NCI-H187 (cell line): ENCODE measurements around the gene OR10H1.
"Not testable (repeated sequence)": the region's sequence is repeated elsewhere in the genome, so short reads cannot be mapped to it uniquely, and the experiment has no call there.

Experiments used
- DNase-seq, 2 experiments: peaks; one replicate each; lab custom pipeline; 2025; lab: John Stamatoyannopoulos, UW

OR10H1 gene

GRCh38 chr19:15828611-15829305 is 13.3 kb upstream of the OR10H1 start:
- DNase-seq: not testable (repeated sequence)

DNA sequence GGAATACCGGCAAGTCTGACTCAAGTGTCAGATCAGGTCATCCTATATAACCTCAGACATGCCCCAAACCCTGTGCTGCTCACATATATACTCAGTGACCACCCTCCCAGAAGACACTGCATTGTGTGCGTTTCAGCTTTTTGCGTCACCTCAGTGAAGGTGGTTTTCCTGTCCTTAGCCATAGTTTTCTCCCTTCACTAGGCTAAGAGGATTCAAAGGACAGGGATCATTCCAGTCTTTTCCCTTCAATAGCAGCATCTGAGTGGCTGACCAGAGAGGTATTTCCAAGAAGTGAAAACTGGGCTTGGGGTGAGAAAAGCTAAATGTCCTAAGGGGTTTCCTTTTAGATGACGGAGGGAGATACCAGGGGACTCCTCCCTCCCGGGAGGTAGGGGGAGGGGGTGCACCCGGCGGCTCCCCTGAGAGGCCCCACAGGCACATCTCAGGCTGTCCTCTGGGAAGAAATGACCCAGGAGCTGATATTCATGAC is 12.7 kb upstream of the OR10H1 start:
- DNase-seq: no peak

DNA sequence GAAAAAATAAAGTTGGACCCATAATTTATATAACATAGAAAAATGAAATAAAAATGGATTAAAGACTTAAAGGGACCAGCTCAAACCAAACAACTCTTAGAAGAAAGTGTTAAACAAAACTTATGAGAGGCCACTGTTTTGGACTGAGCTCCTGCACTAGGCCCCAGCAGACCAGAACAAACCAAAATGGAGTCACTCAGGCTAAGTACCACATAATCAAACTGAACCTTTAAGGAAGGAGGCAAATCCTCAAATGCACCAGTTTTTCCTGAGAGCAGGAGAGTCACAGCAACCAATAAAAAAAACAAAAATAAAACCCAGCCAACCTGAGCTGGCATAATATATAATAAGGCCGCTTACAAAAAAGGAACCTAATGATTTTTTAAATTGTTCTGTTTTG is 10.3 kb upstream of the OR10H1 start:
- no peak for DNase-seq

- no peak for DNase-seq
Observed at GRCh38 chr19:15820646-15821045, 5.2 kb upstream of the OR10H1 start.

DNA sequence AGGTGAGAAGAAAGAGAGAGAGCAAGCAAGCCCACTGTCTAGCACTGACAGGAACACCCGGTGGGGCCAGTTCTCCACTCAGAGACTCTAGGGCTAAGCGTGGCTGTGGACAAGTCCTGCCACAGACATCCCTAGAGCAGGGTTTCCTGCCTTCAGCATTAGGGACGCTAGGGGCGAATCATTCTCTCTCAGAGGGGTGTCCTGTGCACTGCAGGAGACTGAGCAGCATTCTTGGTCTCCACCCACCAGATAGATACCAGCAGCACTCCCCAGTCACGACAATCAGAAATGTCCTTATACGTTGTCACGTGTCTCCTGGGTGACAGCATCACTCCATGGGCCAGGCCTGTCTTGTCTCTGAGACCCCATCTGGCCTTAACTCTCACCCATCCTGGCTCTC is 1.5 kb downstream of the OR10H1 start:
- no peak for DNase-seq

DNA sequence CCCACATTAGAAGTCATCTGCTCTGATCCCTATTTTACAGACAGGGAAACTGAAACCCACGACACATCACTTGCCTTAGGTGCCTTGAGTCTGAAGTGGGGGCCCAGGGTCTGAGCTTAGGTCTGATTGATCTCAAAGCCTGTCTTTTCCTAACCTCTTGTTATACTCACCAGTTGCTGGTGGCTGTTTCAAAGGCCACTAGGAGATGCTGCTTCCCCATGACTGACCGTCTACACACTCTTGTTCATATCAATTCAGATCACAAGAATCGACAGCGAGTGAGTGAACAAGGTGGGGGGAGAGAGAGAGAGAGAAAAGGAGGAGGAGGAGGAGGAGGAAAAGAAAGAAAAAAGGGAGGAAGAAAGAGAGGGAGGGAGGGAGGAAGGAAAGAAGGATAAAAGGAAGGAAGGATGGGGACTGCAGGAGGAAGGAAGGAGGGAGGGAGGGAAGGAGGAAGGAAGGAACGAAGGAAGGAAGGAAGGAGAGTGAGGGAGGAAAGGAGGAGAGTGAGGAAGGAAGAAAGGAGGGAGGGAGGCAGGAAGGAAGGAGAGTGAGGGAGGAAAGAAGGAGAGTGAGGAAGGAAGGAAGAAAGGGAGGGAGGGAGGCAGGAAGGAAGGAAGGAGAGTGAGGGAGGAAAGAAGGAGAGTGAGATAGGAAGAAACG is 3.3 kb downstream of the OR10H1 start:
- no peak for DNase-seq

GRCh38 chr19:15811476-15811875 is 4.0 kb downstream of the OR10H1 start:
- no peak for DNase-seq

- no peak for DNase-seq
Observed at GRCh38 chr19:15810335-15810734, 5.1 kb downstream of the OR10H1 start.

DNA sequence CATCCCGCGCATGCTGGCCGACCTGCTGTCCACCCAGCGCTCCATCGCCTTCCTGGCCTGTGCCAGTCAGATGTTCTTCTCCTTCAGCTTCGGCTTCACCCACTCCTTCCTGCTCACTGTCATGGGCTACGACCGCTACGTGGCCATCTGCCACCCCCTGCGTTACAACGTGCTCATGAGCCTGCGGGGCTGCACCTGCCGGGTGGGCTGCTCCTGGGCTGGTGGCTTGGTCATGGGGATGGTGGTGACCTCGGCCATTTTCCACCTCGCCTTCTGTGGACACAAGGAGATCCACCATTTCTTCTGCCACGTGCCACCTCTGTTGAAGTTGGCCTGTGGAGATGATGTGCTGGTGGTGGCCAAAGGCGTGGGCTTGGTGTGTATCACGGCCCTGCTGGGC is 21.2 kb downstream of the OR10H1 start:
- not testable (repeated sequence) for DNase-seq

GRCh38 chr19:15790096-15790495 is 25.4 kb downstream of the OR10H1 start:
- no peak for DNase-seq

GRCh38 chr19:15788594-15789270 is 26.7 kb downstream of the OR10H1 start:
- no peak for DNase-seq

GRCh38 chr19:15787611-15788155 is 27.8 kb downstream of the OR10H1 start, which contains the start of gene OR10H5:
Gene OR10H5, plus strand, starts transcription at chr19:15787661. Its CDS starts 6,388 bp downstream, at chr19:15794049.
- DNase-seq: no peak

DNA sequence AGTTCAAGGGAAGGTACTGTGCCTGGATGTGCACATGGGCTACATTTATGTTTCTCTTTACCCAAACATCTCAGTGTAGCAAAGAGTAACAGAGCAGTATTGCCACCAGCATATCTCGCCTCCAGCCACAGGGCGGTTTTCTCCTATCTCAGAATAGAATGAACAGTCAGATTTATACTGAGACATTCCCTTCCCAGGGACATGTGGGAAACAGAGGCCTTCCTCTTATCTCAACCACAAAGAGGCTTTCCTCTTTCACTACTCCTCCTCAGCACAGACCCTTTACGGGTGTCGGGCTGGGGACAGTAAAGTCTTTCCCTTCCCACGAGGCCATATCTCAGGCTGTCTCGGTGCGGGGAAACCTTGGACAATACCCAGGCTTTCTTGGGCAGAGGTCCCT is 32.6 kb downstream of the OR10H1 start:
- not testable (repeated sequence) for DNase-seq

DNA sequence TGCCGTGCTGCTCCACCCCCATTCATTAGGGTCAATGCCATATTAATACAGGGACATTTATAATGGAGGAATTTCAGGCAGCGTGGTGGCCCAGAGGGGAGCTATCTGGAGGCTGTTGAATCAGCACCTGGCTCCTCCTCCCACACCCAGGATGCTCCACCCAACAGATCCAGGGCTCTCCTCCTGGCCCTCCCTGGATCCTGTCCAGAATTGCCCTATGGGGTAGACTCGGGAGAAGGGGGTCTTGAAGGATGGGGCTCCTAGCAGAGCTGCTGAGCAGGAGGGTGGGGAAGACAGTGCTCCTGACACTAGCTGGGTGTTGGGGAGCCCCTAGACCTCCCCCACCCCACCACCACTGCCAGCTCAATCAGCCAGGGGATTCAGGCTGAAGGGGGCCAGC is 33.3 kb downstream of the OR10H1 start:
- no peak for DNase-seq

DNA sequence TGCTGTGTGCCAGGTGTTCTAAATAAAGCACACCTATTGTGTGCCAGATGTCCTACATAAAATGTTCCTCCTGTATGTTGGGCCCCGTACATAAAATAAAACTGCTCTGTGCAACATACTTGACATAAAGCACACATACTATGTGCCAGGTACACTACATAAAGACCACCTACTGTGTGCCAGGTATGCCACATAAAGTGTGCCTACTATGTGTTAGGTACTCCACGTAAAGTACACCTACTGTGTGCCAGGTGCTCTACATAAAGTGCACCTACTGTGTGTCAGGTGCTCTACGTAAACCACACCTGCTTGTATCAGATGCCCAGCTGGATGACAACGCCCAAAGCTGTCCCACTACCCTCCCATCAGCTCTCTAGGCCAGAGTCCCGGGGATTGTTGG is 33.8 kb downstream of the OR10H1 start:
- DNase-seq: no peak

DNA sequence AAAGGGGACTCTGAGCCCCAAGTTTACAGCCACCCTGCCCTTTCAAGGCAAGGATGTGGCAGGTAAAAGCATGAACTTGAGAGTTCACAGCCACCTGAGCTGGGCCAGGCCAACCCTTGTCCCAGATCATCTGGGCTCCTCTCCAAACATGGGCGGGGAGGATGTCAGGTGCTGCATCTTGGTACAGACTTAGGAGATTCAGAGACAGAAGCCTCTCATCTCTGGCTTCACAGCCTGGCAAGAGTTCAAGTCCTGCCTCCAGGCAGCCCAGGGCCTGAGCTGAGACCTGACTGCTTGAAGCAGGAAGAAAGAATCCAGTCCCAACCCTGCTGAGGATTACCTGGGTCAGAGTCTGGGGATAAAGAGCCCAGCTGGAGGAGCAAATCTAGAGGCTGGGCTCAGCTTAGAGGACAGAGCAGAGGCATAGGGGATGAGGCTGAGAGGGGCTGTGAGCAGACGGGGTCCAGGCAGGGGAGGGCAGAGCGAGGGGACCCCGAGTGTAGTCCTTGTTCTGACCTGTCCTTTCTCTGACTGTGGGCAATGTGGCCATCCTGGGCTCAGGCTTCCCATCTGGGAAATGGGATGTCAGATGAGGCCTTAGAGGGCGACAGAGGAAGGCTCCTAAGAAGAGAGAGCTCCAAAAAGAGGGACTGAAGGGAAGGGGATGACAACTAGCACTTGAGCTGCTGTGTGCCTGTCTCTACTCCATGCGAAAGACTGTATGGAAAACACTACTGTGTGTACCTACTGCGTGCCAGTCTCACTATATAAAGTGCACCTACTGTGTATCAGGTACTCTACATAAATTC is 34.6 kb downstream of the OR10H1 start:
- DNase-seq: no peak

DNA sequence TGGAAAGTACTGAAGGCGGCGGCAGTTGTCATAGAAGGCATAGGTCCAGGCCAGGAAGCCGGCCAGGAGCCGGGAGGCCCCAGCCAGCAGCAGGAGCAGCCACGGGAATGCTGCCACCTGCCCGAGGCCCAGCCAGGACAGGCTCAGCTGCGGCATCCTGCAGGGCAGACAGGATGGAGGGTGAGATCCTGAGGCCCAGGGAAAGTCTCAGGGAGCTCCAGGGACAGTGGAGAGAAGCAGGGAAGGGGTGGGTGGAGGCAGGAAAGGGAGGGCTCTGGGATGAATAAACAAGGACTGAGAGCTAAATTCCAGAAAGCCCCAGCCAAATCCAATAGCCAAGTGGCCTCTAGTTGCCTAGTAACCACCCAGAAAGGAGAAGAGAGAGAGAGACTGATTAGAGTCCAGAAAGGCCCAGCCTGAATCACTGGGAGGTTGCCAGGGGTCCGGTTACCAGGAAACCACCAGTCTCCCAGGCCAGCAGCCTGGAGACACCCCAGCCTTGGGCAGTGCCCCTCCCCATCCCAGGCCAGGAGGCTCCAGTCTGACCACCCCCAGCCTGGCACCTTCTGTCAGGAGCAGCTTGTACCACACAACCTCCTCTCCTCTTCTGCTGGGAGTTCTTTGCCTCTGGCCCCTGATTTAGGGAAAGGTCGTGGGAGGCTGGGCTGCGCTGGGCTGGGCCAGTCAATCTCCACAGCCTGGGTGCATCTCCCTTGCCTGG is 35.5 kb downstream of the OR10H1 start:
- DNase-seq: no peak

- no peak for DNase-seq
Observed at GRCh38 chr19:15776991-15777970, 38.2 kb downstream of the OR10H1 start.

DNA sequence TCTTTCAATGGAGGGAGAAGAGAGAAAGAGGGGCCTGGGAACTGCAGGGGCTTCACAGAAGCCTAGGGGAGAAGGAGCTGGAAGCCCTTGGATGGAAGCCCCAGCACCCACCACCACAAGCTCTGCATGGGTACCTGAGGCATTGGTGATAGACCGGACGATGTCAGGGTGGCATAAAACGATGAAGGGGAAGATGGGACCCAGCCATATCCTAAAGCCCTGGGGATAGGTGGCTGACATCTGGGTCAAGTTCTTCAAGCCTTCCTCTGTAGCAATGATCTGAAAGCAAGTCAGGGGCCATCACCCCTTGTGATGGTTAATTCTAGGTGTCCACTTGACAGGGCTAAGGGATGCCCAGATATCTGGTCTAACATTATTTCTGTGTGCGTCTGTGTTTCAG is 39.2 kb downstream of the OR10H1 start:
- no peak for DNase-seq

DNA sequence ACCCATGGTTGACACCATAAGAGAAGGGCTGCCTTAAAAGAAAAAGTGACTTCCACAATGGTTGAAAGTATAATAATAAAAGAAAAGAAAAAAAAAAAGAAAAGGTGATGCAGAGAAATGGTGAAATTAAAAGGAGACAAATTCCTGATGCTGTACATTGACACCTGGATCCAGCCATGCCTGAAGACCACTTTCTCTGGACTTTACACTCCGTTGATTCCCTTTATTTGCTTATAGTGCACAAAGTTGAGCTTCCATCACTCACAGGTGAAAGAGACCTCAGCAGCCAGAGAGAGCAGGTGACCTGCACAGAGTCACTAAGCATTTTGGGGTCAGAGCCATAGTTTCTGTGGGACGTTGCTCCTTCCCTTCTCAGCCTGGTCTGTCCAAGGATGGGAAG is 40.2 kb downstream of the OR10H1 start:
- DNase-seq: no peak
